PC-9 (cell line): ENCODE results near the gene PYGO1. TPM values are rescaled to one million over a fixed set of nuclear protein-coding genes. Genes with fewer than 3 reads are reported as not detected.

Experiments used
- BruUV-seq: library from RNA; stranded (reverse); fragments of 400-500 nt; replicated peaks from 2 replicates; lab custom pipeline; 2021; lab: Mats Ljungman, UMichigan
- CTCF ChIA-PET: fragments of 300-600 bp; sonication (Branson Sonifier 250); formaldehyde crosslinking; loops from one replicate; lab custom pipeline; 2022; ENCODE audit warnings: antibody characterized with exemption; lab: Charles Lee
- POLR2A ChIA-PET: fragments of 300-600 bp; sonication (Branson Sonifier 250); formaldehyde crosslinking; loops from one replicate; lab custom pipeline; 2022; ENCODE audit warnings: antibody characterized with exemption; ENCODE audit not compliant: unreplicated experiment; lab: Charles Lee
- DNase-seq, 2 experiments: peaks; one replicate each; pipeline versions ENCODE4 v3.0.0 to v3.0.0-alpha.2; 2015 to 2022; ENCODE audit warnings: mixed read lengths in 1 of 2
- H2AFZ ChIP-seq: fragments of 200-600 bp; sonication (generic); 2 replicates; pipeline ENCODE4 v1.8.1; 2017; ENCODE audit warnings: antibody characterized with exemption
- H3F3A ChIP-seq: fragments of 200-600 bp; sonication (generic); 2 replicates; pipeline ENCODE4 v1.8.1; 2017; ENCODE audit warnings: antibody characterized with exemption, mild to moderate bottlenecking, low read depth; ENCODE audit not compliant: insufficient read depth
- H3K27ac ChIP-seq: fragments of 200-600 bp; sonication (generic); 2 replicates; pipeline ENCODE4 v1.6.1; 2016; ENCODE audit warnings: mixed run types
- H3K27me3 ChIP-seq: fragments of 200-600 bp; sonication (generic); 2 replicates; pipeline ENCODE4 v1.6.1; 2016; ENCODE audit warnings: low read depth, mixed run types; ENCODE audit not compliant: insufficient read depth
- H3K36me3 ChIP-seq: fragments of 200-600 bp; sonication (generic); 2 replicates; pipeline ENCODE4 v1.6.1; 2016; ENCODE audit warnings: low read depth, mixed run types
- H3K4me1 ChIP-seq: fragments of 200-600 bp; sonication (generic); replicated peaks from 2 replicates; pipeline ENCODE4 v1.6.1; 2016; ENCODE audit warnings: mixed run types; ENCODE audit not compliant: insufficient read depth
- H3K4me2 ChIP-seq: fragments of 200-600 bp; sonication (generic); 2 replicates; pipeline ENCODE4 v1.6.1; 2017; ENCODE audit warnings: mixed run types
- H3K4me3 ChIP-seq: fragments of 200-600 bp; sonication (generic); 2 replicates; pipeline ENCODE4 v1.6.1; 2016; ENCODE audit warnings: mixed run types
- H3K79me2 ChIP-seq: fragments of 200-600 bp; sonication (generic); 2 replicates; pipeline ENCODE4 v1.6.1; 2017; ENCODE audit warnings: low read depth, mixed run types
- H3K9me2 ChIP-seq: fragments of 200-600 bp; sonication (generic); 2 replicates; pipeline ENCODE4 v1.8.1; 2017; ENCODE audit warnings: mild to moderate bottlenecking; ENCODE audit not compliant: insufficient read depth
- H3K9me3 ChIP-seq: fragments of 200-600 bp; sonication (generic); 2 replicates; pipeline ENCODE4 v1.8.1; 2016; ENCODE audit warnings: low read depth; ENCODE audit not compliant: insufficient read depth
- H4K20me1 ChIP-seq: fragments of 200-600 bp; sonication (generic); 2 replicates; pipeline ENCODE4 v1.8.1; 2017; ENCODE audit not compliant: insufficient read depth
- EZH2 ChIP-seq: fragments of 200-600 bp; sonication (generic); IDR thresholded peaks from 2 replicates; pipeline ENCODE4 v1.8.0; 2017; ENCODE audit warnings: antibody characterized with exemption, low read depth
- intact Hi-C: fragments of 100-400 bp; cut with micrococcal nuclease; formaldehyde crosslinking; loops from one replicate; pipeline ENCODE4 v1.10.0; 2022; ENCODE audit not compliant: unreplicated experiment
- total RNA-seq: library from RNA; stranded (reverse); gene quantifications from 2 replicates; pipeline ENCODE4 v1.2.3, GENCODE V29; 2021
- TF ChIP-seq, protein P1 (sequence below): fragments of 200-600 bp; sonication (generic); conservative IDR thresholded peaks from 2 replicates; pipeline ENCODE4 v1.6.1; 2017; ENCODE audit warnings: mixed run types, antibody characterized with exemption, mild to moderate bottlenecking, moderate library complexity

Gene PYGO1
- total RNA-seq, 1 experiment from 2014 or later = 5.1 TPM

DNA sequence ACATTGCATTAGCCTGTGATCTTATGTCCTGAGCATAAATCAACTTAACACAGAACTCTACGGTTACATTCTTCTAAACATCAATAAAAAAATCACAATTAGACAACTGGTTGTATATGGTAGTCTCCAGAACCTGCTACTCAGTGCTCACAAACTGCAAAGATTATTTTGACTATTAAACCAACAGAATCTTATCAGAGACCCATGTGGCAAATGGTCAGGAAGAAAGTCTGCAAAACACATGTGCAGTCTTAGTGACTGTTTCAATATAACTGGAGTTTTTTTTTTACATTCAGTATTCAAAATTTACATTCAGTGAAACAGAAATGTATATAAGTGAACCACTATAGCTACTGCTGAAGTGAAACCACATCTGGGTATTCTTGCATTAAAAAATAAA, 27.3 kb upstream of the PYGO1 start:
- Histone ChIP-seq H2AFZ (no peak overlapping the region), H3K9me2 (no peaks in the 10 kb centered on the region), H3K36me3 (no peaks in the 10 kb centered on the region), H3K4me2 (no peak overlapping the region), H3K79me2 (no peaks in the 10 kb centered on the region), H3K27ac (no peak overlapping the region), H3K27me3 (no peaks in the 10 kb centered on the region), H4K20me1 (no peaks in the 10 kb centered on the region), H3K4me3 (no peak overlapping the region), H3K9me3 (no peaks in the 10 kb centered on the region), H3K4me1 (no peaks in the 10 kb centered on the region), H3F3A (no peaks in the 10 kb centered on the region)
- intact Hi-C loops = no loop called here
- BruUV-seq = no TSS peak
- TF ChIP-seq, protein P1, sequence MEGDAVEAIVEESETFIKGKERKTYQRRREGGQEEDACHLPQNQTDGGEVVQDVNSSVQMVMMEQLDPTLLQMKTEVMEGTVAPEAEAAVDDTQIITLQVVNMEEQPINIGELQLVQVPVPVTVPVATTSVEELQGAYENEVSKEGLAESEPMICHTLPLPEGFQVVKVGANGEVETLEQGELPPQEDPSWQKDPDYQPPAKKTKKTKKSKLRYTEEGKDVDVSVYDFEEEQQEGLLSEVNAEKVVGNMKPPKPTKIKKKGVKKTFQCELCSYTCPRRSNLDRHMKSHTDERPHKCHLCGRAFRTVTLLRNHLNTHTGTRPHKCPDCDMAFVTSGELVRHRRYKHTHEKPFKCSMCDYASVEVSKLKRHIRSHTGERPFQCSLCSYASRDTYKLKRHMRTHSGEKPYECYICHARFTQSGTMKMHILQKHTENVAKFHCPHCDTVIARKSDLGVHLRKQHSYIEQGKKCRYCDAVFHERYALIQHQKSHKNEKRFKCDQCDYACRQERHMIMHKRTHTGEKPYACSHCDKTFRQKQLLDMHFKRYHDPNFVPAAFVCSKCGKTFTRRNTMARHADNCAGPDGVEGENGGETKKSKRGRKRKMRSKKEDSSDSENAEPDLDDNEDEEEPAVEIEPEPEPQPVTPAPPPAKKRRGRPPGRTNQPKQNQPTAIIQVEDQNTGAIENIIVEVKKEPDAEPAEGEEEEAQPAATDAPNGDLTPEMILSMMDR = no peak
- no peak for TF ChIP-seq EZH2
- CTCF ChIA-PET = no interaction called here
- no peak for DNase-seq
- POLR2A ChIA-PET = no interaction called here

DNA sequence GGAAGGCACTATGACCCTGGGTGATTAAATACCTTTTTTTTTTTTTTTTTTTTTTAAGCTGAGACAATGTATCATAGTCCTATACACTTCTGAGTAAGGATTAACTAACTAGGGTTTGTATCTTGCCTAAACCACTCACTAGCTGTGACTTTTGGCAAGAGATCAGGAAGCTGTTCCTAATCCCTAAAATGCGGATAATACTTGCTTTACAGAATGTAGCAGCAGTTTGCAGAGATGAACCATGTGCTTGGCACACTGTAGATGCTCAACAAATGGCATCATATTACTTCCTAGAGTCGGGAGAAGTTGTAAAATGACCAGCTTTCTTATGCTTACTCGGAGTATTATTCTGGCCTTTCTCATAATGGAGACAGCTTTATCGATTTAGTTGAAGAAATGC, 25.6 kb upstream of the PYGO1 start:
- ChIA-PET POLR2A (no interaction called here), CTCF (interaction anchor here (0.5 kb wide), 1 partner anchor 46 kb away, joined by 3 read pairs; no protein-coding TSS in a partner anchor)
- intact Hi-C loops = no loop called here

DNA sequence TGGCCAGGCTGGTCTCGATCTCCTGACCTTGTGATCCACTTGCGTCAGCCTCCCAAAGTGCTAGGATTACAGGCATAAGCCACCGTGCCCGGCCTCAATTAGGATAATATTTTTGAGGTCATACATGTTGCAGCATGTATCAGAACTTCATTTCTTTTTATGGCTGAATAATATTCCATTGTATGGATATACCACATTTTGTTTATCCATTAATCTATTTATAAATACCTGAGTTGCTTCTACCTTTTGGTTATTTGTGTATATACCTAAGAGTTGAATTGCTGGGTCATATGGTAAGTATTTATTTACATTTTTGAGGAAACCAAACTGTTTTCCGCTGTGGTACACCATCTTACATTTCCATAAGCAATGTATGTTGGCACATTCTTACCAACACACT, 18.1 kb upstream of the PYGO1 start:
- no TSS peak for BruUV-seq

More for the DNA sequence above, 25.6 kb upstream of the PYGO1 start:
- Histone ChIP-seq H3K4me3 (no peak overlapping the region), H3K79me2 (no peaks in the 10 kb centered on the region), H3K9me2 (no peaks in the 10 kb centered on the region), H3K27ac (no peak overlapping the region), H3F3A (no peaks in the 10 kb centered on the region), H4K20me1 (no peaks in the 10 kb centered on the region), H3K27me3 (no peaks in the 10 kb centered on the region), H3K4me1 (no peaks in the 10 kb centered on the region), H3K36me3 (no peaks in the 10 kb centered on the region), H3K9me3 (no peaks in the 10 kb centered on the region), H3K4me2 (no peak overlapping the region), H2AFZ (no peak overlapping the region)
- DNase-seq = no peak
- TF ChIP-seq, protein P1 = no peak
- no peak for TF ChIP-seq EZH2
- no TSS peak for BruUV-seq

More for the DNA sequence above, 18.1 kb upstream of the PYGO1 start:
- Histone ChIP-seq H3K79me2 (no peaks in the 10 kb centered on the region), H3K9me2 (no peaks in the 10 kb centered on the region), H3K4me1 (no peaks in the 10 kb centered on the region), H3K27me3 (no peaks in the 10 kb centered on the region), H3F3A (no peaks in the 10 kb centered on the region), H3K9me3 (no peaks in the 10 kb centered on the region), H4K20me1 (no peaks in the 10 kb centered on the region), H2AFZ (no peak overlapping the region), H3K36me3 (no peaks in the 10 kb centered on the region), H3K27ac (no peak overlapping the region), H3K4me3 (no peak overlapping the region), H3K4me2 (no peak overlapping the region)
- no peak for DNase-seq
- ChIA-PET POLR2A (no interaction called here), CTCF (no interaction called here)
- TF ChIP-seq, protein P1 = no peak
- no peak for TF ChIP-seq EZH2
- intact Hi-C loops = no loop called here
